Neural crest cell (in vitro differentiated cells): ENCODE data around the gene DYRK1B. TPM values are rescaled to one million over a fixed set of nuclear protein-coding genes. Genes with fewer than 3 reads are reported as not detected.
"Not testable (repeated sequence)": the region's sequence is repeated elsewhere in the genome, so short reads cannot be mapped to it uniquely, and the experiment has no call there.

Experiments used
- DNase-seq: peaks from one replicate; pipeline ENCODE4 v3.0.0; 2021; ENCODE audit warnings: low read depth, mixed read lengths, low spot score
- H3K27ac Mint-ChIP-seq: one replicate; pipeline ENCODE4 v1.8.0; 2021; ENCODE audit warnings: mild to moderate bottlenecking, mixed read lengths; ENCODE audit not compliant: unreplicated experiment
- H3K27me3 Mint-ChIP-seq: 2 replicates; pipeline ENCODE4 v1.8.0; 2021; ENCODE audit warnings: low read depth, mild to moderate bottlenecking, mixed read lengths
- H3K36me3 Mint-ChIP-seq: 2 replicates; pipeline ENCODE4 v1.8.0; 2021; ENCODE audit warnings: low read depth, mild to moderate bottlenecking, mixed read lengths
- H3K4me1 Mint-ChIP-seq: 2 replicates; pipeline ENCODE4 v1.8.0; 2021; ENCODE audit warnings: mixed read lengths
- H3K4me3 Mint-ChIP-seq: one replicate; pipeline ENCODE4 v1.8.0; 2021; ENCODE audit warnings: mild to moderate bottlenecking, mixed read lengths
- H3K9me3 Mint-ChIP-seq: 2 replicates; pipeline ENCODE4 v1.8.0; 2021; ENCODE audit warnings: mixed read lengths
- total RNA-seq: library from RNA; stranded (reverse); gene quantifications from 2 replicates; pipeline ENCODE4 v1.2.1, GENCODE V29; 2021
- TF ChIP-seq, protein P1 (sequence below): fragments of 200-600 bp; sonication (generic); conservative IDR thresholded peaks from 2 replicates; pipeline ENCODE4 v1.5.0; 2021; ENCODE audit warnings: antibody characterized with exemption, mild to moderate bottlenecking

Gene DYRK1B
- total RNA-seq, 1 donor from 2014 or later = 44.9 TPM

GRCh38 chr19:39875401-39875864 is 41.5 kb upstream of the DYRK1B start:
- not testable (repeated sequence) for H3K4me1 Mint-ChIP-seq, H3K4me3 Mint-ChIP-seq, H3K27ac Mint-ChIP-seq, H3K27me3 Mint-ChIP-seq, H3K36me3 Mint-ChIP-seq, DNase-seq, H3K9me3 Mint-ChIP-seq

- no peaks in the 10 kb centered on the region for H3K36me3 Mint-ChIP-seq
- no peak overlapping the region for H3K4me3 Mint-ChIP-seq
- H3K27me3 Mint-ChIP-seq = no peaks in the 10 kb centered on the region
- TF ChIP-seq, protein P1, sequence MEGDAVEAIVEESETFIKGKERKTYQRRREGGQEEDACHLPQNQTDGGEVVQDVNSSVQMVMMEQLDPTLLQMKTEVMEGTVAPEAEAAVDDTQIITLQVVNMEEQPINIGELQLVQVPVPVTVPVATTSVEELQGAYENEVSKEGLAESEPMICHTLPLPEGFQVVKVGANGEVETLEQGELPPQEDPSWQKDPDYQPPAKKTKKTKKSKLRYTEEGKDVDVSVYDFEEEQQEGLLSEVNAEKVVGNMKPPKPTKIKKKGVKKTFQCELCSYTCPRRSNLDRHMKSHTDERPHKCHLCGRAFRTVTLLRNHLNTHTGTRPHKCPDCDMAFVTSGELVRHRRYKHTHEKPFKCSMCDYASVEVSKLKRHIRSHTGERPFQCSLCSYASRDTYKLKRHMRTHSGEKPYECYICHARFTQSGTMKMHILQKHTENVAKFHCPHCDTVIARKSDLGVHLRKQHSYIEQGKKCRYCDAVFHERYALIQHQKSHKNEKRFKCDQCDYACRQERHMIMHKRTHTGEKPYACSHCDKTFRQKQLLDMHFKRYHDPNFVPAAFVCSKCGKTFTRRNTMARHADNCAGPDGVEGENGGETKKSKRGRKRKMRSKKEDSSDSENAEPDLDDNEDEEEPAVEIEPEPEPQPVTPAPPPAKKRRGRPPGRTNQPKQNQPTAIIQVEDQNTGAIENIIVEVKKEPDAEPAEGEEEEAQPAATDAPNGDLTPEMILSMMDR = no peak
- H3K4me1 Mint-ChIP-seq = no peaks in the 10 kb centered on the region
- no peak for DNase-seq
- H3K27ac Mint-ChIP-seq = no peak overlapping the region
- no peaks in the 10 kb centered on the region for H3K9me3 Mint-ChIP-seq
Observed at GRCh38 chr19:39874404-39874803, 40.4 kb upstream of the DYRK1B start.

- DNase-seq = no peak
- H3K36me3 Mint-ChIP-seq = no peaks in the 10 kb centered on the region
- no peak overlapping the region for H3K4me3 Mint-ChIP-seq
- no peak overlapping the region for H3K27ac Mint-ChIP-seq
- H3K27me3 Mint-ChIP-seq = no peaks in the 10 kb centered on the region
- no peaks in the 10 kb centered on the region for H3K9me3 Mint-ChIP-seq
- no peaks in the 10 kb centered on the region for H3K4me1 Mint-ChIP-seq
- TF ChIP-seq, protein P1 = no peak
Observed at GRCh38 chr19:39873385-39873784, 39.4 kb upstream of the DYRK1B start.

- DNase-seq = no peak
Observed at GRCh38 chr19:39871886-39872866, 38.2 kb upstream of the DYRK1B start.

DNA sequence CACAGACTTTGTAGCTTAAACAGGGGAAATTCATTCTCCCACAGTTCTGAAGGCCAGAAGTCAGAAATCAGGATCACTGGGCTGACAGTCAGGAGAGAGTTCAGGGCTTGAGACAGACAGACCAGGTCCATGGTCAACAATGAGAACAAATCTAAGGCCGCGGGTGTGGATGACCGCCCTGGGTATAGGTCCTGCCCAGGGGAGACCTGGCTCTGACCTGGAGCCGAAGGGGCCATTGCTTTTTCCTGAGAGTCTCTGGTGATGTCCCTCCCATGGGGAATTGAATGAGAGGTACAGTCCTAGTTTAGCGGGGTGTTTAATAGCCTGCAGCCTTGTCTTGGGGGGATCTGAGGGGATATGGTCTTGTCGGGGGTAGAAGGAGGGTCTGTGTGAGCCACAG is 37.4 kb upstream of the DYRK1B start:
- Mint-ChIP-seq H3K27ac (no peak overlapping the region), H3K36me3 (no peaks in the 10 kb centered on the region), H3K4me1 (no peaks in the 10 kb centered on the region), H3K9me3 (no peaks in the 10 kb centered on the region), H3K27me3 (no peaks in the 10 kb centered on the region), H3K4me3 (no peak overlapping the region)
- DNase-seq = no peak
- TF ChIP-seq, protein P1 = no peak

More at GRCh38 chr19:39871886-39872866, 38.2 kb upstream of the DYRK1B start:
- Mint-ChIP-seq H3K36me3 (no peaks in the 10 kb centered on the region), H3K4me1 (no peaks in the 10 kb centered on the region), H3K27me3 (no peaks in the 10 kb centered on the region), H3K27ac (no peak overlapping the region), H3K4me3 (no peak overlapping the region), H3K9me3 (no peaks in the 10 kb centered on the region)
- TF ChIP-seq, protein P1 = no peak
